Renal pelvis (tissue), 4 donors: ENCODE data around the gene CDK6. TPM values are rescaled to one million over a fixed set of nuclear protein-coding genes. Genes with fewer than 3 reads are reported as not detected.

Source experiments
- DNase-seq: peaks from one replicate; pipeline ENCODE4 v3.0.0-alpha.2; 2013
- polyA plus RNA-seq, 3 donors: library from polyadenylated mRNA; unstranded; fragments of 120-200 nt; gene quantifications; one replicate each; pipeline ENCODE4 v1.2.1, GENCODE V29; 2013; ENCODE audit not compliant: insufficient read length in 3 of 3

CDK6 gene
- polyA plus RNA-seq, 3 donors = 40.0 to 41.7 (median 40.3) TPM

GRCh38 chr7:92715963-92716362 lies 120.4 kb downstream of the CDK6 start:
- DNase-seq = no peak

- DNase-seq = no peak
Observed at GRCh38 chr7:92714767-92715166, 121.6 kb downstream of the CDK6 start.

- DNase-seq = no peak
Observed at GRCh38 chr7:92714280-92714679, 122.1 kb downstream of the CDK6 start.

GRCh38 chr7:92709912-92710311 lies 126.5 kb downstream of the CDK6 start:
- DNase-seq = no peak

GRCh38 chr7:92709150-92709549 lies 127.2 kb downstream of the CDK6 start:
- no peak for DNase-seq

- no peak for DNase-seq
Observed at GRCh38 chr7:92708111-92709042, 128.0 kb downstream of the CDK6 start.

- no peak for DNase-seq
Observed at GRCh38 chr7:92707435-92707834, 128.9 kb downstream of the CDK6 start.

- no peak for DNase-seq
Observed at GRCh38 chr7:92706563-92706962, 129.8 kb downstream of the CDK6 start.

- no peak for DNase-seq
Observed at GRCh38 chr7:92705831-92706230, 130.5 kb downstream of the CDK6 start.

- no peak for DNase-seq
Observed at GRCh38 chr7:92704858-92705257, 131.5 kb downstream of the CDK6 start.

- no peak for DNase-seq
Observed at GRCh38 chr7:92702535-92702934, 133.8 kb downstream of the CDK6 start.

GRCh38 chr7:92699966-92700514 lies 136.3 kb downstream of the CDK6 start:
- DNase-seq = no peak

- no peak for DNase-seq
Observed at GRCh38 chr7:92699560-92699959, 136.8 kb downstream of the CDK6 start.

GRCh38 chr7:92698237-92698841 lies 138.0 kb downstream of the CDK6 start:
- DNase-seq = peak; percentile 80

- DNase-seq = no peak
Observed at GRCh38 chr7:92697414-92697813, 139.0 kb downstream of the CDK6 start.

- DNase-seq = no peak
Observed at GRCh38 chr7:92697012-92697411, 139.4 kb downstream of the CDK6 start.

GRCh38 chr7:92696584-92696983 lies 139.8 kb downstream of the CDK6 start:
- no peak for DNase-seq

- DNase-seq = peak; percentile 82
Observed at GRCh38 chr7:92695308-92696261, 140.8 kb downstream of the CDK6 start.

GRCh38 chr7:92694211-92694610 lies 142.2 kb downstream of the CDK6 start:
- no peak for DNase-seq

- no peak for DNase-seq
Observed at GRCh38 chr7:92693519-92693918, 142.9 kb downstream of the CDK6 start.

GRCh38 chr7:92691578-92691977 lies 144.8 kb downstream of the CDK6 start:
- peak; percentile 60 for DNase-seq
